Thyroid gland (tissue), 4 donors: ENCODE results near the gene HIVEP1. TPM values are rescaled to one million over a fixed set of nuclear protein-coding genes. Genes with fewer than 3 reads are reported as not detected.

ENCODE experiments used
- DNase-seq, 2 donors: peaks; one replicate each; pipeline ENCODE4 v3.0.0-alpha.2; 2019
- H3K27ac ChIP-seq, 3 donors: fragments of 200-600 bp; sonication (generic); 1 replicate in 2 of 3; 2 replicates in 1 of 3; pipeline ENCODE4 v1.5.1; 2016 to 2019; ENCODE audit warnings: mild to moderate bottlenecking in 1 of 3, moderate library complexity in 1 of 3
- H3K27me3 ChIP-seq: fragments of 200-600 bp; sonication (generic); one replicate; pipeline ENCODE4 v1.5.1; 2019
- H3K36me3 ChIP-seq, 2 donors: fragments of 200-600 bp; sonication (generic); one replicate each; pipeline ENCODE4 v1.5.1; 2016 to 2019
- H3K4me1 ChIP-seq, 2 donors: fragments of 200-600 bp; sonication (generic); one replicate each; pipeline ENCODE4 v1.5.1; 2017 to 2019
- H3K4me3 ChIP-seq, 3 donors: fragments of 200-600 bp; sonication (generic); replicated peaks in 1 of 3; 1 replicate in 2 of 3; 2 replicates in 1 of 3; pipeline ENCODE4 v1.5.1; 2016; ENCODE audit warnings: mild to moderate bottlenecking in 1 of 3
- H3K9me3 ChIP-seq: fragments of 200-600 bp; sonication (generic); one replicate; pipeline ENCODE4 v1.5.1; 2017
- POLR2A ChIP-seq, 2 donors: fragments of 450-650 bp; IDR thresholded peaks; one replicate each; pipeline ENCODE4 v1.6.1; 2017; ENCODE audit warnings: antibody characterized with exemption in 2 of 2, mild to moderate bottlenecking in 2 of 2, moderate library complexity in 1 of 2
- WGBS, 2 donors: methylation state at CpG; one replicate each; pipeline ENCODE4 v1.1.5; 2017; 5-methylcytosine and 5-hydroxymethylcytosine counted together
- intact Hi-C: fragments of 100-400 bp; cut with DNase I; formaldehyde crosslinking; loops from one replicate; pipeline ENCODE4 v1.15.1; 2023
- total RNA-seq, 4 donors: library from RNA; depleted of rRNA; stranded (reverse); fragments of >200 nt; gene quantifications; one replicate each; pipeline ENCODE4 v1.2.3, GENCODE V29; 2016
- TF ChIP-seq, protein P1 (sequence below), 6 experiments: fragments of 200-600 bp in 3 of 6; fragments of 450-650 bp in 3 of 6; sonication (generic) in 3 of 6; IDR thresholded peaks; one replicate each; pipeline ENCODE4 v1.5.1; 2016 to 2019; ENCODE audit warnings: antibody characterized with exemption in 6 of 6, mild to moderate bottlenecking in 2 of 6, inconsistent platforms in 1 of 6, moderate library complexity in 1 of 6

HIVEP1 gene
- total RNA-seq, 4 donors from 2014 or later = 17.4 to 35.1 (median 29.0) TPM

DNA sequence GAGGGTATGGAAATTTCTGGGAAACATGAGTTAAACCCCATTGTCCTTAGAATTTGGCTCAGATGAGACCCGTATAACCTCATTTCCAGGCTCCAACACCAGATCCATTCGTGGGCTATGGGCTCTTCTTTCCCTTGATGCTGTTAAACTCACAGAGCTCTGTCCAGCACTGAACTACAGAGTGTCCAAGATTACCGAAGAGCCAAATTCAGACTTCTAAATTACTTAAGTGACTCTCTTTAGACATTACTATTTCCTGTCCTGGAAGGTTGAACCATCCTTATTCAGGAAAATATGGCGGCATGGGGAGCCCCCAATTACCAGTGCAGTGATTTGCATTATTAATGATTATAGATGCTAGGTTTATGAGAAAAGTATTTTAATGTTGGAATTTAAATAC, 153.2 kb downstream of the HIVEP1 start:
- no peaks in the 10 kb centered on the region for H3K9me3 ChIP-seq
- H3K36me3 ChIP-seq = peaks cover 9 to 11% of the 10 kb centered on the region in 2 donors
- no peak for DNase-seq
- no peaks in the 10 kb centered on the region for H3K4me1 ChIP-seq
- no peak for TF ChIP-seq POLR2A (IDR thresholded peaks at IDR 0.05)
- TF ChIP-seq, protein P1, sequence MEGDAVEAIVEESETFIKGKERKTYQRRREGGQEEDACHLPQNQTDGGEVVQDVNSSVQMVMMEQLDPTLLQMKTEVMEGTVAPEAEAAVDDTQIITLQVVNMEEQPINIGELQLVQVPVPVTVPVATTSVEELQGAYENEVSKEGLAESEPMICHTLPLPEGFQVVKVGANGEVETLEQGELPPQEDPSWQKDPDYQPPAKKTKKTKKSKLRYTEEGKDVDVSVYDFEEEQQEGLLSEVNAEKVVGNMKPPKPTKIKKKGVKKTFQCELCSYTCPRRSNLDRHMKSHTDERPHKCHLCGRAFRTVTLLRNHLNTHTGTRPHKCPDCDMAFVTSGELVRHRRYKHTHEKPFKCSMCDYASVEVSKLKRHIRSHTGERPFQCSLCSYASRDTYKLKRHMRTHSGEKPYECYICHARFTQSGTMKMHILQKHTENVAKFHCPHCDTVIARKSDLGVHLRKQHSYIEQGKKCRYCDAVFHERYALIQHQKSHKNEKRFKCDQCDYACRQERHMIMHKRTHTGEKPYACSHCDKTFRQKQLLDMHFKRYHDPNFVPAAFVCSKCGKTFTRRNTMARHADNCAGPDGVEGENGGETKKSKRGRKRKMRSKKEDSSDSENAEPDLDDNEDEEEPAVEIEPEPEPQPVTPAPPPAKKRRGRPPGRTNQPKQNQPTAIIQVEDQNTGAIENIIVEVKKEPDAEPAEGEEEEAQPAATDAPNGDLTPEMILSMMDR (IDR thresholded peaks at IDR 0.05) = no peak
- H3K4me3 ChIP-seq = no peak overlapping the region
- WGBS, 2 donors = 74 to 84% methylated on average over 4 of the region's 4 CpGs
- H3K27ac ChIP-seq = no peak overlapping the region
- H3K27me3 ChIP-seq = no peaks in the 10 kb centered on the region
- intact Hi-C loops = no loop called here

DNA sequence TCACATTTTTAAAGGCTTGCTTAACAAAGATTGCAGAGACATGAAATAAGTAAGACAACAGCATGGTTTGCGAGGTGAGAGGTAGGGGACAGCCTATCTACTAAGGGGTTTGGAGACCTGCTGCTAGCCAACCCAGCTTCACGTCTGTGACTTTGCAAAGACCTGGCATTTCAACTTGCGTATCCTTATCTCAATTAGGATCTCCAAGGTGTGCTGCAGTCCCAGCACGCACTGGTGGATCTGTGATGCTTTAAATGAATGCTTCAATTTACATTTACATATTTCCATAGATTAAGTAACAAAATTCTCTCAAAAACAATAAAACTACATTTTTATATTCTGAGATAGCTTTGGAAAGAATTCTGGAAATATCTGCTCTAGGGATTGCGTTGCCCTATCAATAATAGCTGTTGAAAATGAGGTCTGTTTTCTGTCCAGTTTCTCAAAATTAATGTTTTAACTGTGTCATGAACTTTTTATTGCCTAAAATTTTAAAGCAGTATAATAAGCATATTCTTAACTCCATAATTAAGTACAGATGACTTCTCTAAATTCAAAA, 153.7 kb downstream of the HIVEP1 start:
- no peak for DNase-seq
- intact Hi-C loops = no loop called here
- TF ChIP-seq, protein P1 (IDR thresholded peaks at IDR 0.05) = no peak
- no peak for TF ChIP-seq POLR2A (IDR thresholded peaks at IDR 0.05)
- H3K27ac ChIP-seq = no peak overlapping the region
- H3K4me1 ChIP-seq = no peaks in the 10 kb centered on the region
- H3K36me3 ChIP-seq = peaks cover 9 to 11% of the 10 kb centered on the region in 2 donors
- WGBS, 2 donors = 90 to 91% methylated on average over 5 of the region's 5 CpGs
- no peaks in the 10 kb centered on the region for H3K9me3 ChIP-seq
- no peaks in the 10 kb centered on the region for H3K27me3 ChIP-seq
- no peak overlapping the region for H3K4me3 ChIP-seq

DNA sequence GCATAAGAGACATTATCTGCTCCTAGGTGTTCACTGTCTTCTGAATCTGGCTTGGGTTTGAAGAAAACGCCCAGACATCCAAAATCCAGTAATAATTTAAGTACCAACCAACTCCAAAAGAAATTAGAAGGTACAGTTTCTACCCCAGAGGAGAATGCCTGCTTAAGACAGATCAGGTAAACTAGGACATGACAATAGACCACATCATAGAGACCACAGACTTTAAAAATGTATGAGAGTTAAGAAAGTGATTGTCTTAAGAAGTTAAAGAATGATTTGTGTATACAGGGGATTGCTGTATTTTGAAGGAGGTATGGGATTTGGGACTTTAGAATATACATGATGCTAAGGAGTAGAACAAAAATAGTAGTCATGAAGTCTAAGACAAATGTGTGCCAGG, 157.3 kb downstream of the HIVEP1 start:
- TF ChIP-seq, protein P1 (IDR thresholded peaks at IDR 0.05) = no peak
- no peak for TF ChIP-seq POLR2A (IDR thresholded peaks at IDR 0.05)
- Histone ChIP-seq H3K27ac (no peak overlapping the region), H3K9me3 (no peaks in the 10 kb centered on the region), H3K27me3 (no peaks in the 10 kb centered on the region), H3K4me3 (no peak overlapping the region), H3K36me3 (no peaks in the 10 kb centered on the region), H3K4me1 (peaks cover 0 to 6% of the 10 kb centered on the region in 2 donors)
- WGBS, 2 donors = 88 to 90% methylated on average over 1 of the region's 1 CpG
- intact Hi-C loops = no loop called here
- no peak for DNase-seq

DNA sequence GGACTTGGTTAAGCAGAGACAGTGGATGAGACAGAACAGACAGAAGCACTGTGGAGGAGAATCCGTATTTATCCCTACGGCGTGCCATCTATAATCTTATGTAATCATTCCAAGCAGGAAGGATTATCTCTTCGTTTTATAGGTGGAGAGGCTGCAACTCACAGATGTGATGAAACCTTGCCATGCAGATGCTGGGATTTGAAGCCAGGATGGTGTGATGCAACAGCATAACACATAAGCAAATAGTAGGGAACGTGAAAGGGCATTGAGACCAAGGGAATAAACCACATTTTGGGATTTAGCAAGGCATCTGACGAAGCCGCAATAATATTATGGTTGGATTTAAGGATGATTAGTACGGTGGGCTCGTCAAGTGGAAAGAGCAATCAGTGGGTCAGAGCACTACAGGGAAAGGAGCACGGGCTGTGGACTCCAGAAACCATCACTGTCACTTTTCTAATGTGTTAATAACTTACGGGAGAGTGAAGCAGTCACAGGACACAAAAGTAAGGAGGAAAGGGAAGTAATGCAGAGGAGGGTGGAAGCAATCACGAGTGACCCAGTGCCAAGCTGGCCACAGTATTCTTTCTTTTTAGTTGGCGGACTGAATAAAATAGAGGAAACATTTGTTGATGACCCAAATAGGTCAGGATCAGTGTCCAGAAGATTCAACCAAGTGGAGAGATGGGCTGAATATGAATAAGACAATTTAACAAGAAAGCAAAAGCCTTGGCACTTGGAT, 158.4 kb downstream of the HIVEP1 start:
- H3K4me3 ChIP-seq = no peak overlapping the region
- H3K9me3 ChIP-seq = no peaks in the 10 kb centered on the region
- intact Hi-C loops = no loop called here
- H3K36me3 ChIP-seq = no peaks in the 10 kb centered on the region
- peaks cover 0 to 6% of the 10 kb centered on the region in 2 donors for H3K4me1 ChIP-seq
- 88 to 90% methylated on average over 13 of the region's 13 CpGs for WGBS, 2 donors
- no peaks in the 10 kb centered on the region for H3K27me3 ChIP-seq
- H3K27ac ChIP-seq = no peak overlapping the region
- DNase-seq = no peak
- TF ChIP-seq, protein P1 (IDR thresholded peaks at IDR 0.05) = no peak
- TF ChIP-seq POLR2A (IDR thresholded peaks at IDR 0.05) = no peak

DNA sequence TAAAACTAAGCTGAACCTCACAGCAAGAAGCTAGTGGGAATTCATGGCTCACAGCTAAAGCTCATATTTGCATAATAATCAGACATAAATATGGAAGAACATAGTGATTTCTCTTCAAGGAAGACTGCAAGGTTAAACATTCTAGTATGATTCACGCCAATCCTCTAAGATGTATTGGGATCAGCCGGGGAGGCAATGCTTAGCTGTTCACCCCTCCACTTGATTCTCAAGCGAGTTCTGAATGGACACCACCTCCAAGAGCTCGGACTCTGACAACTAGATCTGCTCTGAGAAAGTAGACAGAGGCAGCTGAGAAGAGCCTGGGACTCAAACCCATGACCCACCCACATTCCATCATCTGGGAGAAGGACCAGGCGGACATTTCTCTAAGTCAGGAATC, 159.6 kb downstream of the HIVEP1 start:
- Histone ChIP-seq H3K27ac (no peak overlapping the region), H3K4me1 (peaks cover 0 to 6% of the 10 kb centered on the region in 2 donors), H3K4me3 (no peak overlapping the region), H3K9me3 (no peaks in the 10 kb centered on the region), H3K27me3 (no peaks in the 10 kb centered on the region), H3K36me3 (no peaks in the 10 kb centered on the region)
- intact Hi-C loops = no loop called here
- DNase-seq = no peak
- TF ChIP-seq, protein P1 (IDR thresholded peaks at IDR 0.05) = no peak
- TF ChIP-seq POLR2A (IDR thresholded peaks at IDR 0.05) = no peak
- 95 to 97% methylated on average over 5 of the region's 5 CpGs for WGBS, 2 donors
